G401 (cell line): Measurements from ENCODE around the gene IL5. TPM values are rescaled to one million over a fixed set of nuclear protein-coding genes. Genes with fewer than 3 reads are reported as not detected.
A peak's percentile ranks its signal among the peaks of the same experiment; 100 is the strongest.

Experiments
- DNase-seq: peaks from one replicate; pipeline ENCODE4 v3.0.0-alpha.2; 2015; ENCODE audit warnings: low spot score
- in situ Hi-C: cut with HindIII; loops from 2 replicates; pipeline ENCODE4 v1.10.0; 2016; ENCODE audit warnings: low sequenced_read_pairs, mixed read lengths
- total RNA-seq: library from RNA; depleted of rRNA; stranded (reverse); fragments of >200 nt; shearing (Covaris generic); gene quantifications from 2 replicates; pipeline ENCODE4 v1.2.3, GENCODE V29; 2014; rRNA removed

The IL5 gene
- total RNA-seq, 1 experiment from 2014 or later, result not detected

DNA sequence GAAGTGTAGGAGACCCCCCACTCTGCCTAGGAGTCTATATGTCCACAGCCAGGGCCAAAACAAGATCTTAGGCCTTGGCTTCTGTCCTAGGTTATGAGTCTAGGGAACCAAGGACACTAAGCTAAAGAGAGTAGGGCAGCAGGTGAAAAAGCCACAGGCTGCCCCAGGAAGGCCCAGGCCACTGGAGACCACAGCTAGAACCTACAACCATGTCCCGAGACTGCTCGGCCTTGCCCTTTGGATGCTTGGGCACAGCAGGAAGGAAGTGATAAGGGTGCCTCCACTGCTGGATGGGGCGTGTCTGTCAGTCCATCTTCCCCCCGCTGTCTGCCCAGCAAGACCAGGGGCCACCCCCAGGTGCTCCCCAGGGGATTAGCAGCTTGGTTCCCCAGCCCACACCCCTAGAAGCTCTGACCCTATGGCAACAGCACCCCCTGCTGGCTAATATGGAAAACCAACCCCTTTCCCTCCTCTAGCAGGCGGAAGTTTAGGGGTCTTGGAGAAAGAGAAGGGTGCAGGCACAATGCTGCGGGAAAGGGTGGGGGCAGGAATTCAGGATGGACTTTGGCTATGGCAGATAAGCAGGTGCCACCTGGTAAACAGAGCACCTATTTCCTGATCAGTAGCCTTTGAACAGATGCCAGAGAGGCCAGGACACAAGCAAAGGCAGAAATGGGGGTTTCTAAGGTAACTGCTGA, 42.2 kb downstream of the IL5 start:
- in situ Hi-C loops, result no loop called here
- peak; percentile 55 for DNase-seq

DNA sequence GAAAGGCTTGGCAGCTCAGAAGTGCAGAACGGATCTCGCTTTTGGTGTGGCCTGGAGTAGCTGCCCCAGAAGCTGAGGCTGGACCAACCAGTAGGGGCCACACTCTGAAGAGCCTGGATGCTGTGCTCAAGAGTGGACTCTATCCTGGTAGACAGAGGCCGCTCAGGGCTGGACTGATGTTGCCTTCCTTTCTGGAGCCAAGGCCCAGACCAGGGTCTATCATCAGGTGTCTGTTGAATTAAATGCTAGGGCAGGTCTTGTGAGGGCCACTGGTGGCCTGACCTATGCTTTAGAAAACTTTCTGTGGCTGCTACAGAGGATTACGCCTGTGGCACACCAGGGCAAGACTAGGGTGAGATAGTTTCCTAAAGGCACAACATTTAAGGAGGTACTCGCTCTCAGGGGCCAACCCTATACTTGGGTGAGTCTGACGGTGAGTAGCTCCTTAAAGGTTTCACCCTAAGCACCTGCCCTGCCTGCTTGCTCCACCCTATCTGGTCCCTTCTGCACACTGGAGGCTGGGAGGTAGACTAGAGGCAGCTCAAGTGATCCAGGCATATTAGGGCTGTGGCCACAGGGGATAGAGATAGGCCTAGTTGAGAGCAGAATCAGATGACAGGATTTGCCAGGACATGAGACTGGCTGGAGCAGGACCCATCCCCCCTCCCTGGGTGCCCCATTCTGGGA, 42.9 kb downstream of the IL5 start:
- DNase-seq, result no peak
- in situ Hi-C loops, result no loop called here

DNA sequence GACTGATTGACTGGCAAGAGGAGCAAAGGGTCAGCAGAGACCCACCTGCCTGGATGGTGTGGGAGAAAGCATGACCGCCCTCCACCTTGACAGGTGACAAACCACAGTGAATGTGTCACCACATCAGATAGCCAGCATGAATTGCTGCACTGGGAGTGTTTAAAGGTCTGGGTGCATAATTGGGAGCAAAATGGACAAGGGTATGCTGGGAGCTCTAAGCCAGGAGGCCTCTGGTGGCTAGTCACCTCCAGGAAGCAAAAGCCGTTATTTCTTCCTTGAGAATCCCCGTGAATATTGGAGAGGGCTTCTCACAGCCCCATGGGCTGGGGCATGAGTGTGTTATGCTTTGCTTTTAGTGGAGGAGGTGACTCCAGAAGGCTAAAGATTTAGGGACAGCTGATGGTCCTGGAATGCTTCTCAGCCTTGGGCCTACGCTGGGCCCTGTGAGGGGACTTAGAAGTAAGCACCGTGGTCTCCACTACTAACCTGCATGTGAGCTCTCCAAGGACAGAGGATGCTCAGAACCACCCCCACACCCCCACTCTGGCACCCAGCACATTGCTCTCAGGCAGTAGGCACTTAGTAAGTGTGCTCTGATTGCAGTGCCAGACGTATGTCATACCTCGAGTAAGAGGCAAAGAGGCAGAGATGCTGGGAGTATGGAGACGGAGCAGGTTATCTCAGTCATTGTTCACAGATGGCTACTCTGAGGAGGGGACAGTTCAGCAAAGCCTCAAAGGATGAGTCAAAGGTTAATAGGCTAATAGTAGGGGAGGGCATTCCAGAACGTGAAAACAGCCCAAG, 43.7 kb downstream of the IL5 start:
- in situ Hi-C loops, result no loop called here
- DNase-seq, result no peak

DNA sequence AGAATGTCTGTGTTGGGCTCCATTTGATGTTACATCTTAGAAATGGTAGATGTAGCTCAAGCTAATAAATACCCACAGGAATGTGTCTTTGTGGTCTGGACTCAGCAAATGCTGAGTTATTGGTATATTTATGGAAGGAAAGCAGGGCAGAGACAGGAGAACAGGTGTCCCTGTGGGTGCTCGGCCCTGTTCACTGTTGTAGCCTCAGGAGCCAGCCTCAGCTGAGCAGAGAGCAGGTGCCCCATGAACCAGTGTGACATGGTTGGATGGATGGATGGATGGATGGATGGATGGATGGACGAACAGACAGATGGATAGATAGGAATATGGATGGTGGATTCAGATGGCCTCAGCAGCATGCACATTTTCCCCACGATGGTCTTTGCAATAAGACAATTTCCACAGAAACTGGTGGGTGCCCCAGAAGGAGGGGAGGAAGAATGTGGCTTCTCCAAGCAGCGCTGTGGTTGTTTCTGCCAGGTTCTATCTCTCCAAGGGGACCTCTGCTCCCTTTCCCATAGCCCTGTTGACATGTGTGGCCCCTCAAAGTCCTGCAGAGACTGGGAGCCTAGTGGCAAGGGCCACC, 44.5 kb downstream of the IL5 start:
- DNase-seq, result no peak
- in situ Hi-C loops, result no loop called here

DNA sequence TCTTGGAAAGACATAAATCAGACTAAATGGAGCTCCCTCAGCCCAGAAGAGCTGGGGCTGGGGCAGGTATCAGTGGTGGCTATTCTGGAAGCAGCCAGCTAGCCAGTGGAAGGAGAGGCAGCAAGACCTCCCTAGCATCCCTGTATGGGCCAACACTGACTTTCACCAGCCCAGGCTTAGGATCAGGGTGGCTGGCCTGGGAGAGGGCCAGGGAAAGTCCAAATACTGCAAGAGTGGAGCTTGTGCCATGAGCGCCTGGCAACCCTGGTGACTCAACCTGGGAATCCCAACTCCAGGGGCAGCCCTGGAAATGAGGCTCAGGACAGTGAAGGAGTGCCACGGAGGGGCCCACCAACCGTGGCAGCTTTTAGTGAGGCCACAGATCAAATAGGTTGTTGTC, 45.2 kb downstream of the IL5 start:
- in situ Hi-C loops, result no loop called here
- DNase-seq, result no peak

DNA sequence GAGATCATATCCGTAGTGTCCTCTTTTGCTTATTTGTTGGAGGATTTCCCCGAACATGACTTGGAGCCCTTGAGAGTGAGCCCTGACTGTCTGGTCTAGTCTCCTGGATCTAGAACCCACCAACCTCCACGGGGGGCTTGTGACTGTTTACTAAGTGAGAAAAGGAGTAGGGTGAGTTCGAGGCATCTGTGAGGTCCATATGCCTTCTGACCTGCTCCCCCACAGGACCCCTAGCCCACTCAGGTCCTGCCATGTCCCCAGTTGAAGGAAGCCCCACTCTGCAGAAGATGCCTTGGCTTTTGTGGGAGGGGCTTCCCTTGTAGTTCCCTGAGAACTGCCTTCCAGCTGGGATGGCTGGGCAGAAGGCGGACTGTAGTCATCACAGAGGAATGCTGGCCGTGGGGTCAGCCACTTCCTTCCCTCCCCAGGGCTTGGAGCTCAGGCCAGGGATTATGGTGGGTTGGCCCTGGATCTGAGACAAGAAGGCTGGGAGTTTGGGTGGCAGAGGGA, 45.8 kb downstream of the IL5 start:
- in situ Hi-C loops, result no loop called here
- DNase-seq, result peak; percentile 44

DNA sequence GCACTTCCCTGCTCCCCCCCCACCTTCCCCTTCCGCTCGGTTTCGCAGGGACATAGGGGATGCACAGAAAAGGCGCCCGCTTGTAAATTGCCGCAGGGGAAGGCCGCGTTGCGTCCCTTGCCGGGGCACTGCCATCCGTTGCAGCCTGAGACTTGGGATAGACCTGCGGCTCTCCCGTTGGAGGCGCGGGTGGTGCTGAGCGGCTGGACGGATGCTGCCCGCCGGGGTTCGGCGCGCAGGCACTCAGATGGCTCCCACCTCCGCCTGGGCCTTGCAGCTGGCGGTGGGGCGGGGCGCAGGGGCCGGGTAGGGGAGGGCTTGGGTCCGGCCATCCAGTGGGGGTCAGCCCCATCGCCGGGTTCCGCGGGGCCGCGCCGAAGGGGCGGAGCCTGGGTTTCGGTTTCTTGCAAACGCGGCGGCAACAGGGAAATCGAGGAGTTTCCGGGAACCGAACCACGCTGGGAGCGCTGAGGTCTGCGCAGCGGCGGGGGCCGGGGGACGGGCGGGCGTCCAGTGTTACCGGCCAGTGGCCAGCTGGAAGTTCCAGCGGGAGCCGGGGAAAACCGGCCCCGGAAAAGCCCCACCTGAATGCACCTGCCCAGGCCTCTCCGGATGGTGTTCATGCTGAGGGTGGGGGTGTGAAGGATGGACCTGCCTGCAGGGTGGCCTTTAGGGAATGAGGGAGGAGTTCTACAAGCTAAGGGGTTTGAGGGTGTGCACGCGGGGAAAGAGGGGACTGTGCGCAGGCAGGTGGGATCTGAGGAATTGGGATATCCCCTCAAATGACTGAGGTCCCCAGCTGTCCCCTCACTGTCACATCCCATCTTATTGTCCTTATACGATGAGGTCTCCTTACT, 46.5 kb downstream of the IL5 start:
- in situ Hi-C loops, result no loop called here
- peak; percentile 58 for DNase-seq

DNA sequence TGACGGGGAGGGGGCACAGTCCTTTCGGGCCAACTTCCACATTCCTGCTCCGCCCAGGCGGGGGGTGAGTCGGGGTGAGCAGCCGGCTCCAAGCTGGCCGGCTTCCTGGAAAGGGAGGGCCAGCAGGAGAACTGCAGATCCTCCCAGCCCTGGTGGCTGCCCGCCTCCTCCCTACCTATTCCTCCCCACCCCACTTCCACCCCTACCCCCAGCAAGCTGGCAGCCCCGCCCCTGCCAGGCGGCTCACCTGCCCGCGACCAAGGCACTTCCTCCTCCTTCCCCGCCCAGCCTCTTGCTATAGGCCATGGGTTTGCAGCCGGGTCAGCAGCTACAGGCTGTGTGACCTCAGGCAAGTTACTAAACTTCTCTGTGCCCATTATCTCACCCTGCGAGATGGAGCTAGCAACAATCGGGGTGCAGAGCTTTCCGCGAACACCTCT, 47.1 kb downstream of the IL5 start:
- DNase-seq, result peak; percentile 77
- in situ Hi-C loops, result no loop called here

DNA sequence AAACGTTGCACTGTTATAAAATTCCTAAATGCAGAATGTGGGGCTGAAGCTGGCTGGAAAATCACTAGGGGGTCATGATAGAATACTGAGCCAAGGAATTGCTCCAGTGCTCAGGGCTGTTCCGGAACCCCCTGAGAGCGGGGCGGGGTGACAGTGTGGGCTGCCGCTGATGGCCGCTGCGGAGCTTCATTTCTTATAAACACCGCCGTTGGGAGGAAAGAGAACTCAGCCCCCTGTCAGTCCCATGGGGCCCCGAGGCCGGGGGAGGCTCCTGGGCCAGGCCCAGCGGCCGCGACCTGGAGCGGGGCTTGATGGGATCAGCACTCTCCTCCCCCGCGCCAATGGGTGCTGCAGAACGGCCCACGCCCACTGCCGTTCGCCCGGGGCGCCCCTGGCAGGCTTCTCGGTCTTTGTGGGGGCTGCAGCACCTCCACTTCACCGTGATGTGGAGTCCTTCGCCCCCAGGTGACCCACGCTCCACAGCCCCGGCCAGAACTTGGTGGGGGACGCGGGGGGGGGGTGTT, 47.6 kb downstream of the IL5 start:
- DNase-seq, result peak; percentile 59
- in situ Hi-C loops, result no loop called here

DNA sequence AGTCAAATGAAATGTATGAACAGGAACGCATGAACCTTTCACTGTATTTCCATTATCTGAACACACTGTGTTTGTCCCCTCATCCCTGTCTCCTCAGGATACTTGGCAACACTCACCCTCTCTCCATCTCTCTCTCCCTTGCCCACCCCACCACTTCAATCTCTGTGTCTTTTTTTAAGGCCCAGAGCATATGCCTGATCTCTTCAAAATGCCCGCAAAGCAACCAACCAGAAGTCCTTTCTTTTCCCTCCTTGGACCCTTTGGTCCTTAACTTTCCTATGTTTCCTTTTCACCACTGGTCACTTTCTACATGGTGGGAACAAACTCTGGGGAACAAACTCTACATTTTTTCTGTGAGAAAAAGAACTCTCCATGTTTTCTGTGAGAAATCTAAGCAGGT, 49.5 kb downstream of the IL5 start:
- DNase-seq, result no peak
- in situ Hi-C loops, result no loop called here

DNA sequence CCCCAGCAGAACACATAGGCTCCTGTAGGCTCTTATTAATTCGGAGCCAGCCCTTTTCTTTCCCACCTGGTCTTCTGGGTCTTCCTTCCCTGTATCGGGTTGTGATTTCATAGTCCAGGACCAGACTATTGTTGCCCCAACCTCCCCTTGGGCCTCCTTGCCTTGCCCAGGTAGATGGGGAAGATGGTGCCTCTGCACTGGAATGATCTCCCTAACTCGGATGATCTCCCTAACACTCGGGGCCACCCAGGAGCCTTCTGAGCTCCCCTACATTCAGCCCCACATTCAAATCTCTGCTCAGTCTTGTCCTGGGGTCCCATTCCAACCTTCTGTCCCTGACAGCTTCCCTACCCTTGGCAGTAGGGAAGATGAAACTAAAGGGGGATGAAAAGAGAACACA, 50.1 kb downstream of the IL5 start:
- DNase-seq, result no peak
- in situ Hi-C loops, result no loop called here

DNA sequence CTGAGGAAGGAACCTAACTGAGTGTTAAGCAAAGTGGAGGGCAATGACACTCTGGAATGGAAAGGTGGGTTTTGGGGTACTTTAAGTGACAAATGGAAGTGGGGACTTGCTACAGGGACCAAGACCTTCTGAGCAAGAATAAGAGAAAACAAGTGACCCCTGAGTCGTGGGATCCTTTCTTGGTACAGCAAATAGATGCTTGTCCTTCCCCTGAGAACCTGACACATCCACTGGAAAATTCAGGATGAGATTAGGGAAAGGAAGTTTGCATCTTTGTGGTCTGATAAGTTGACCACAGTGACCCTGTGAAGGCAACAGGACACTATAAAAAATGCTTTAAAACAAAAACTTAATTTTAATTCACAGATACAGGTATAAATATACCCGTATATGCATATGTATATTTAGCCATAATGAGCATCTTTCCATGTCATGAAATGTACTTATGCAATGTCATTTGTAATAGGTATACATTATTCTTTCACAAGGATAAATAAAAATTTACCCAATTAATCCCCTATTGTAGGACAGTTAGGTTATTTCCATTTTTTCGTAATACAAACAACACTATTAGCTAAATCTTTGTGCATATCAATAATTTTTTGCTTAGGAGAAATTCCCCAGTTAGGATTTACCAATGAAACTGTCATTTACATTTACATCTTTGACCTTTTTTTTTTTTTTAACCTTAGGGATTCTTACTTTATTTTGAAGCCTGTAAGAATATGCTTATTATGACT, 50.8 kb downstream of the IL5 start:
- DNase-seq, result no peak
- in situ Hi-C loops, result no loop called here

Other genes with a start within 250 kb of the IL5 start
- 0.31 TPM in 1 of 2 replicates, not detected in the other for gene SLC22A4, start 249.1 kb downstream of the IL5 start, total RNA-seq
- gene SLC22A5, start 173.8 kb downstream of the IL5 start, total RNA-seq, result 5.3 and 5.4 TPM in 2 replicates
- gene IRF1, start 52.7 kb downstream of the IL5 start, total RNA-seq, result 9.2 and 13.4 TPM in 2 replicates
- 11.4 and 39.4 TPM in 2 replicates for gene RAD50, start 13.5 kb upstream of the IL5 start, total RNA-seq
- not detected in 2 replicates for gene IL13, start 114.7 kb upstream of the IL5 start, total RNA-seq
- gene IL4, start 130.5 kb upstream of the IL5 start, total RNA-seq, result not detected in 2 replicates
- 1.4 and 6.4 TPM in 2 replicates for gene KIF3A, start 194.0 kb upstream of the IL5 start, total RNA-seq
- 0.07 TPM in 1 of 2 replicates, not detected in the other for gene CCNI2, start 203.9 kb upstream of the IL5 start, total RNA-seq
- gene SEPTIN8, start 233.7 kb upstream of the IL5 start, total RNA-seq, result 33.3 and 47.8 TPM in 2 replicates